HEK293 (cell line): ENCODE results near the gene ANKRD33B.

ENCODE experiments used
- ATF2 ChIP-seq: fragments of 450-650 bp; formaldehyde crosslinking; IDR thresholded peaks from 2 replicates; pipeline ENCODE4 v1.5.1; 2016; ENCODE audit warnings: missing biosample characterization, missing genetic modification characterization, low read depth
- CTCF ChIP-seq: fragments of 450-650 bp; formaldehyde crosslinking; IDR thresholded peaks from 2 replicates; pipeline ENCODE4 v1.5.1; 2016; ENCODE audit warnings: missing biosample characterization, missing genetic modification characterization
- IKZF3 ChIP-seq: fragments of 450-650 bp; IDR thresholded peaks from 2 replicates; pipeline ENCODE4 v1.5.0; 2018; ENCODE audit warnings: missing biosample characterization, mild to moderate bottlenecking, missing genetic modification characterization, moderate library complexity
- REST ChIP-seq: fragments of 450-650 bp; formaldehyde crosslinking; IDR thresholded peaks from 2 replicates; pipeline ENCODE4 v1.5.1; 2016; ENCODE audit warnings: missing biosample characterization, missing genetic modification characterization
- SP3 ChIP-seq: fragments of 450-650 bp; formaldehyde crosslinking; IDR thresholded peaks from 2 replicates; pipeline ENCODE4 v1.5.1; 2016; ENCODE audit warnings: missing biosample characterization, missing genetic modification characterization
- ZNF140 ChIP-seq: fragments of 450-650 bp; formaldehyde crosslinking; IDR thresholded peaks from 2 replicates; pipeline ENCODE4 v1.5.1; 2016; ENCODE audit warnings: missing biosample characterization, missing genetic modification characterization
- ZNF707 ChIP-seq: fragments of 450-650 bp; formaldehyde crosslinking; IDR thresholded peaks from 2 replicates; pipeline ENCODE4 v1.5.1; 2016; ENCODE audit warnings: missing biosample characterization, missing genetic modification characterization
- ZNF768 ChIP-seq: fragments of 450-650 bp; formaldehyde crosslinking; IDR thresholded peaks from 2 replicates; pipeline ENCODE4 v1.5.1; 2018; ENCODE audit warnings: missing biosample characterization, mild to moderate bottlenecking, missing genetic modification characterization
- TF ChIP-seq, protein P1 (sequence below): sonication (generic); formaldehyde crosslinking; IDR thresholded peaks from 2 replicates; pipeline ENCODE4 v1.8.1; 2022; ENCODE audit warnings: mild to moderate bottlenecking, moderate library complexity, missing genetic modification reagents

DNA sequence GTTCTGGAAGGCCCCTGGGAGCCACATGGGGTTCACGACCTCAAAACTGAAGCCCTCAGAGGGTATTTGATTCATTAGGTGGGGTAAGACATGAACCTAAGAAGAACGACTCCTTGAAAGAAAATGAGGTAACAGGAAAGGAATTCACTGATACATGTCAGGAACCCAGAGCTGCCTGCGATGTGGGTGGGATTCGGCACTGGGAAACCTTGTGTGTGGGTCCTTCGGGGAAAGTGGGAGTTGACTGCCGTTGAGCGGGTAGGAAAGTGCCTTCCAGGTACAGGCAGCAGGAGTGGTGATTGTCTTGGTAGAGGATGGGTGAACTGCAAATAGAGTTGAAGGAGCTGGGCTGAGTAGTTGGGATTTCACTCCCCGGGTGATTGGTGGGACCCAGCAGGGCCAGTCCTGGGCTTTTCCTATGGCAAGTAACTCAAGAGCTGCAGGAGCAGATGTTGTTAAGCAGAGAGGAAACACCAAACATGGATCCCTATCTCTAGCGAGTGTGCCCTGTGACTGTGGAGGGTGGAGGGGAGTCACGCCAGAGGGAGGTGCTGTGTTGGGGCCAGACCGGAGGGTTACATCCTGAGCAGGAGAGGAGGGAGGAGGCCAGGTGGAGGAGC lies 30.8 kb downstream of the ANKRD33B start:
- TF ChIP-seq CTCF (tag by site-specific recombination) (no peak), SP3 (tag by site-specific recombination) (no peak), ZNF140 (tag by site-specific recombination) (no peak), ZNF768 (no peak), ZNF707 (no peak), ATF2 (tag by site-specific recombination) (no peak), IKZF3 (tag by site-specific recombination) (no peak), REST (tag by site-specific recombination) (no peak)
- TF ChIP-seq, protein P1, sequence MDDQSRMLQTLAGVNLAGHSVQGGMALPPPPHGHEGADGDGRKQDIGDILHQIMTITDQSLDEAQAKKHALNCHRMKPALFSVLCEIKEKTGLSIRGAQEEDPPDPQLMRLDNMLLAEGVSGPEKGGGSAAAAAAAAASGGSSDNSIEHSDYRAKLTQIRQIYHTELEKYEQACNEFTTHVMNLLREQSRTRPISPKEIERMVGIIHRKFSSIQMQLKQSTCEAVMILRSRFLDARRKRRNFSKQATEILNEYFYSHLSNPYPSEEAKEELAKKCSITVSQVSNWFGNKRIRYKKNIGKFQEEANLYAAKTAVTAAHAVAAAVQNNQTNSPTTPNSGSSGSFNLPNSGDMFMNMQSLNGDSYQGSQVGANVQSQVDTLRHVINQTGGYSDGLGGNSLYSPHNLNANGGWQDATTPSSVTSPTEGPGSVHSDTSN = no peak
